Stimulated activated CD4-positive, alpha-beta T cell treated with anti-CD3 and anti-CD28 coated beads, Interleukin-15, amount 100 ng/mL, for 1 hour (primary cell): ENCODE data around the gene DNMT1.
"Not testable (repeated sequence)": the region's sequence is repeated elsewhere in the genome, so short reads cannot be mapped to it uniquely, and the experiment has no call there.

Experiments
- DNase-seq, 2 donors: peaks; one replicate each; pipeline ENCODE4 v3.0.0-alpha.2; 2020; ENCODE audit warnings: low read depth in 1 of 2, low spot score in 1 of 2

The DNMT1 gene

DNA sequence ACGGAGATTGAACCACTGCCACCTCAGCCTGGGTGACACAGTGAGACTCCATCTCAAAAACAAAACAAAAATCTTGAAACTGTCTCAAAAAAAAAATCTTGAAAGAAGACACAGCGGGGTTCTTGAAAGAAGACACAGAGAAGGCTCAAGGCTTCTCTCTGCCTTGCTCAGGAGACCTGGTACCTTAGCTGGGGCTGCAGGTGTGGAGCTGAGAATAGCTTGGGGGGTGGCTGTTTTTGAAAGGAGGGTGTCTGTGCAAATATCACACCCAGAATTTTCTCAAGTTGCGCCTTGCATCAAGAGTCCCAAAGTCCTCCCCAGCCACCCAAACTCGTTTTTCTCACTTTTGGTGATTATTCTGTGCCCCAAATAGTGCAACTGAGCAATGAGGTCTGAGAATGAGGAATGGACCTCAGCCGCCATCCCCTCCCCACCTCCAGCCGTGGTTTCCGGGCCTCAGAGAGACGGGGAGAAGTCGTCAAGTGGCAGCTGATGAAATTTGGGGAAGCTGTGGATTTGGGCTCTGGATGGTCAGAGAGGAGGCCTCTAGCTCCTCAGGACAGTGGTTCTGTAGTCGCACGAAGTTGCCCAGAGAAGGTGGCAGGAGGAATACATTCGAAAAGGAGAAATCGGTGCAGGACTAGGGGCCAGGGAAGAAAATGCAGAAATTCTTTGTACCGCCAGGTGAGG, 27.6 kb upstream of the DNMT1 start:
- DNase-seq = no peak

DNA sequence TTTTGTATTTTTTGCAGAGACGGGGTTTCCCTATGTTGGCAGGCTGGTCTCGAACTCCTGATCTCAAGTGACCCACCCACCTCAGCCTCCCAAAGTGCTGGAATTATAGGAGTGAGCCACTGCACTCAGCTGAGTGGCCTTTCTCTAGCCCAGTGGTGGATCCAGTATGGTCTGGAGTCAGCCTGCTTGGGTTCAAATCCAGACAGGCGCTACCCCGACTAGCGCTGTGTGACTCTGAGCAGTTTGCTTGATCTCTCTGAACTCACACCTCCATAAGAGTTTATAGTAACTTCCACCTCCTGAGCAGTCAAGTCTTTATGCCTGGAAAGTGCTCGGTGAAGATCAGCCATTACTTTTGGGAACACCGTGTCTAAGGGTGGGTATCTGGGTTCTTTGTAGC, 25.9 kb upstream of the DNMT1 start:
- no peak for DNase-seq

DNA sequence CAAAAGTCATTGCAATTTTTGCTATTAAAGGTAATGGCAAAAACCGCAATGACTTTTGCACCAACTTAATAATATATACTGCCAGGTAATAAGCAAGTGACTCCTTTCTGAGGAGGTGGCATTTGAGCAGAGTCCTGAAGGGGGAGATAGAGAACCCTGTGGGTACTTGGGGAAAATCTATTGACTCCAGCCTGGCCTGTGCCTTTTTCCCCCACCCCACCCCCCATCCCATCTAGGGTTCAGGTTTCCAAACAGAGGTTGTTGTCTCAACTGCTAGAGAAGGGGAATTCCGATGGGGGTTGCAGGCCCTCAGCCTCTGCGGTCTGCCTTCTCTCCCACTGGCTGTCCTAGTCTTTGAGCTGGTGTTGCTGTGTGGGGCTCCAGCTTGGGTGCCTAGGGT, 24.9 kb upstream of the DNMT1 start:
- DNase-seq = no peak

DNA sequence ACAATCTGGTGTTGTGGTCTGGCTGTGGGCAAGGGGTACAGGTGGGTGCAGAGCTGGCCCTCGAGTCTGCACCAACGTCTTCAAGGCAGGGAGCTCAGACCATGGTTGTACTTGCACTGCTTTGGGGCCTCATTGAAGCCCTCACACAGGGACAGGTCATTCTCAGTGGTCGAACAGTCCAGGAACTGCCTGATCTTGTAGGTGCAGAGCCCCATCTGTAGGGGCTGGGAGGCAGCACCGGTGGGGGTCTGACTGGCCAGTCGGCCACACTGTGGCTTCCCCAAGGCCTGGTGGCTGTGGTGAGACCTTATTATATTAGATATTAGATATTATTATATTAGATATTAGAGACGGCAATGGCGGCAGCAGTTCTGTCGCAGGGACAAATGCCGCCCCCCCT, 22.3 kb upstream of the DNMT1 start:
- DNase-seq = no peak

DNA sequence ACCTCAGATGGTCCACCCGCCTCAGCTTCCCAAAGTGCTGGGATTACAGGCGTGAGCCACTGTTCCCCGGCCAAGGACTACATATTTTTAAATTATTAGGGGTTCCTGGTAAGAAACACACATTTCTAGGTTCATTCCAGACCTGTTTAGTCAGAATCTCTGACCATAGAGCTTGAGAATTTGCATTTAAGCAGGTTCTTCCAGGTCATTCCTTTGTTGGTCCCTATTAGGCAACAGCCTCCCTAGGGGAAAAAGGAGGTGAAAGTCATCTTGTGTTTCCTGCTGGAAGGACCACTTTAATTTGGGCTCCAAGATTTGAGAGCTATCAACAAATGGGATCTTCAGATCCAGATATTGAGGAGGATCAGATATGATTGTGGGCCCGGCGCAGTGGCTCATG, 20.0 kb upstream of the DNMT1 start:
- DNase-seq = no peak

DNA sequence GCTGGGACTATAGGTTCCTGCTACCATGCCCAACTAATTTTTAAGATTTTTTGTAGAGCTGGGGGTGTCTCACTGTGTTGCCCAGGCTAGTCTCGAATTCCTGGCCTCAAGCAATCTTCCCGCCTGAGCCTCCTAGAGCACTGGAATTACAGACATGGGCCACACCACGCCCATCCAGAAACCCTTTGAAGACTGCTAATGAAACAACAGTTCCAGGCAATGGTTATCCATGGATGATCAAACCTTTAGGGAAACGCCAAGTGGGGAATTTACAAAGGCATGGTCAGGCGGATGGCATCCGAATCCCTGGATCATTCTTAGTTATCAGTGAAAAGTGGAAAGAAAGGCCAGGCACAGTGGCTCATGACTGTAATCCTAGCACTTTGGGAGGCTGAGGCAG, 16.9 kb upstream of the DNMT1 start:
- no peak for DNase-seq

DNA sequence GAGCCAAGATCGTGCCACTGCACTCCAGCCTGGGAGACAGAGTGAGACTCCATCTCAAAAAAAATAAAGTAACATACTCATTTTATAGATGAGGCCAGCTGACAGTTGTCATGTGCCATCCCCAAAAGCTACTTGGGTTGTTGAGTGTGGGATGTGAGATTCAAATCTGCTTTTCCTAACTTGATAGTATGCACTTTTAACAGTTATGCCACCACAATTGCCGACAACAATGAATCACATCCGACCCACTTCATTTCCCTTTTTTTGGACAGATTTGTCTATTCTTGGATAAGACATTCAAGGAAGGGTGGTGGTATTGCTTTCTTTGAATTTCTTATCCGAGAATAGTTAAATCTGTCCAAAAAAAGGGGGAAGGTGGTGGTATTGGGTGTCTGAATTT, 16.3 kb upstream of the DNMT1 start:
- DNase-seq = no peak

DNA sequence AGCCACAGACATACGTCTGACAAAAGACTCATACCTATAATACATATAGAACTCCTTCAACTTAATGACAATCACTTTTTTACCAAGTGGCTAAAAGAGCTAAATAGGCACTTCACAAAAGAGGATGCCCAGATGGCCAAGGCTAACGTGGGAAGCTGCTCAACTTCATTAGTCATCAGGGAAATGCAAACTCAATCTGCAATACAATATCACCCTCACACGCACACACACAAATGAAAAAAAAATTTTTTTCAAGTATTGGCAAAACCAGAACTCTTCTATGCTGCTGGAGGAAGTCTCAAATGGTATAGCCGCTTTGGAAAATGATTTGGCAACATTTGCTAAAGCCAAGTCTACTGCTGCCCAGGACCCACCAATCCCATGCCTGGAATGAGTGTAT, 14.6 kb upstream of the DNMT1 start:
- DNase-seq = no peak

DNA sequence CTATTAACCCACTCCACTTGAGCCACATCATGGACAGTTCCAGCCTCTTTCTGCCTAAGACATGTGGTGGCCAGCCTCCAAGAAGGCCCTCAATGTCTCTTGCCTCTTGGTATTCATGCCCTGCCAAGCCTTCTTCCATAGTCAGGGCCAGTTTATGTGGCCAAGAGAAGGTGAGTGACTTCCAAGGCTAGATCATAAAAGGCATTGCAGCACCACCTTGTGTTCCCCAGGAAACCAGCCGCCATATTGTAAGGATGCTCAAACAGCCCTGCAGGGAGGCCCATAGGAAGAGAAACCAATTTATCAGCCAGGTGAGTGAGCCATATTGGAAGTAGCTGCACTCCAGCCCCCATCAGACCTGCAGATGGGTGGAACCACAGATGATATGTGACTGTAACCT, 12.3 kb upstream of the DNMT1 start:
- no peak for DNase-seq

DNA sequence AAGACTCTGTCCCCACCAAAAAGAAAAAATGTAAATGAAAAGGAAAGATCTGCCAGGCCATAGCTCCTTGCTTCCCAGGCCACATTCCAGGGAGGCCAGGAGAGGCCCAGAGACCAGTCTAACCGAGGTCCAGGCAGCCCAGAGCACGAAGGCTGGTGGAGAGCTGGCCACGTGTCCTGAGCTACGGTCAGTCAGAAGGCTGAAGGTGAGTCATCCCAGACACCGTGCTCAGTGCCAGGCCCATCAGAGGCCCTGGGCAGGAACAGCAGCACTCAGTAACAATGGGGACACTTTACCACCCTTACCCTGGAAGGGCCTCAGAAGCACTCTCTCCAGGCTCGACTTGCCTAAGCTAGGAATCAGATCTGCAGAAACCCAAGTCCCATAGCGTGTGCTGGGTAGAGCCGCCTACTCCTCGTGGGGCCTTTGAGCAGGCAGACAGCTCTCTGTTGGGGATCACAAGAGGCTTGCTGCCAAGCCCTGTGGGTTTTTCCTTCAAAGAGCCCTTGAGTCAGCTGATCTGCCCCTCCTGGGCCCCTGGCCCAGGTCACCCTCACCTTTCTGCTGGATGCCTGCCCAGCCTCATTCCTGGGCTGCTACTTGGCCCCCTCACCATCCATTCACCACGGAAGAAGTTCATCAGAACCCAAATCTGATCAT, 11.6 kb upstream of the DNMT1 start:
- no peak for DNase-seq

DNA sequence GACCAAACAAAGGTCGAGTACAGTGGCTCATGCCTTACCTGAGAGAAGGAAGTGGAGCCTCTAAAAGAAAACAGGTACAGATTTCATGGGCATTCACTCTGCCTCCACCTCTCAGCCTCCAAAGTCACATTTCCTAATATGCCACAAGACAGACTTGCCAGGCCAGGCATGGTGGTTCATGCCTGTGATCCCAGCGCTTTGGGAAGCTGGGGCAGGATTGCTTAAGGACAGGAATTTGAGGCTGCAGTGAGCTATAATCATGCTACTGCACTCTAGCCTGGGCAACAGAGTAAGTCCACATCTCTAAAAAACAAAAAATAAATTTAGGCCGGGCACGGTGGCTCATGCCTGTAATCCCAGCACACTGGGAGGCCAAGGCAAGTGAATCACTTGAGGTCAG, 10.9 kb upstream of the DNMT1 start:
- no peak for DNase-seq

DNA sequence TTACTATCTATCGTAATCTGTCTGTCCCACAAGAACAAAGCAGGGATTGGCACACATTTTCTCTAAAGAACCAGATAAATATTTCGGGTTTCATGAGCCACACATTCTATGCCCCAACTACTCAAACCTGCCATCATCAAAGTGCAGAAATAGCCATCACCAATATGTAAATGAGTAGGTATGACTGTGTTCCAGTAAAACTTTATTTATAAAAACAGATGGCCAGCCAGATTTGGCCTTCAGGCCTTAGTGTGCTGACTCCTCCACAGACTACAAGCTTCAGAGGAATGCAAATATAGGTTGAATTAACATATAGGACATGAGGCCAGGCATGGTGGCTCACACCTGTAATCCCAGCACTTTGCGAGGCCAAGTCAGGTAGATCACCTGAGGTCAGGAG, 8.9 kb upstream of the DNMT1 start:
- no peak for DNase-seq

DNA sequence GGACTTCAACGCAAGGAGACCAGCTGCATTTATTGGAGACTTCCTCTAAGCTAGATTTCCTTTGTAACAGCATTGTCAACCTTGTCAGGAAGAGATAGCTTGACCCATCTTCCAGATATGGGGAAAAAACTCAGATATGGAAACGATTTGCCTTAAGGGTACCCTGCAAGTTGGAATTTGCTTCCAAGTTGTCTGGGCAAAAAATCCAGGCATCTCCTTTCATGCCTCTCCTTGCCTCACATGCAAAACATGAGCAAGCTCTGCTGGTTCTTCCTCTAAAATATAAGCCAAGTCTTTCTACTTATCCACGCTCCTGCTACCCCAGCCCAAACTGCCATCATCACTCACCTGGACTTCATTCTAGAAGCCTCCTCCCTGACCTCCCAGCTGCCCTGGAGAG, 6.4 kb upstream of the DNMT1 start:
- no peak for DNase-seq

DNA sequence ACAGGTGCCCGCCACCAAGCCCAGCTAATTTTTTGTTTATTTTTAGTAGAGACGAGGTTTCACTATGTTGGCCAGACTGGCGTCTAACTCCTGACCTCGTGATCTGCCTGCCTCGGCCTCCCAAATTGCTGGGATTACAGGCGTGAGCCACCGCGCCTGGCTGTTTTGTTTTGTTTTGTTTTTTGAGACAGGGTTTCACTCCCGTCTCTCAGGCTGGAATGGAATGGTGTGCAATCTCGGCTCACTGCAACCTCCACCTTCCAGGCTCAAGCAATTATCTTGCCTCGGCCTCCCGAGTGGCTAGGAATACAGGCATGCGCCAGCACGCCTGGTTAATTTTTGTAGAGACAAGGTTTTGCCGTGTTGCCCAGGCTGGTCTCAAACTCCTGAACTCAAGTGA, 5.3 kb upstream of the DNMT1 start:
- not testable (repeated sequence) for DNase-seq

DNA sequence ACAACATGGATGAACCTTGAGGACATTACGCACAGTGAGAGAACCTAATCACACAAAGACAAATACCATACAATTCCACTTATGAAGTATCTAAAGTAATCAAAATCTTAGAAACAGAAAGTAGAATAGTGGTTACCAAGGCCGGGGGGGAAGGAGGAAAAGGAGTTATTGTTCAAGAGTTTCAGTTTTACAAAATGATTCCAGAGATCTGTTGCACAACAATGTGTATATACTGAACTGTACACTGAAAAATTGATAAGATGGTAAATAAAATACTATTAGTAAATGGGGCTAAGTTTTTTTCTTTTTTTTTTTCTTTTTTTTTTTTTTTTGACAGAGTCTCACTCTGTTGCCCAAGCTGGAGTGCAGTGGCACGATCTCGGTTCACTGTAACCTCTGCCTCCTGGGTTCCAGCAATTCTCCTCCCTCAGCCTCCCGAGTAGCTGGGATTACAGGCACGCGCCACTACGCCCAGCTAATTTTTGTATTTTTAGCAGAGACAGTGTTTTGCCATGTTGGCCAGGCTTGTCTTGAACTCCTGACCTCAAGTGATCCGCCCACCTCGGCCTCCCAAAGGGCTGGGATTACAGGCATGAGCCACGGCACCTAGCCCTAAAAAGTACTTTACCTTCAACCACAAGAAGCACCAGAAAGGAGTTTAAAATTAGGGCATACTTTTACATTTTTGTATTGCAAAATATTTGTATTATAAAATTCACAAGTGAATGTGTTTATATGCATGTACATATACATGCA, 4.3 kb upstream of the DNMT1 start:
- not testable (repeated sequence) for DNase-seq

DNA sequence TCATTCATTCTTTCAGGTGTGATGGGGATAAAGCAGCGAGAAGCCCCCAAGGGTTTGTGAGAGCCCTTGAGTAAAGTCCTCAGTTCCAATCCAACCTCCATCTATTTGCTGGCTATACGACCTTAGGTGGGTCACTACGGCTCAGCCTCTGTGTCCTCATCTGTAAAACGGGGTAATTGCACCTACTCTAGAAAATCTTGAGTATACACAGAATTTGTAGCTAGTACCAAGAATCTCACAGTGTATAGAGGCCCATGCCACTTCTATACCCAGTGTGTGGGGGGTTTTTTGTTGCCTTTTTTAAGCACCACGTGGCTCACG, 406 bp upstream of the DNMT1 start:
- DNase-seq = no peak

DNA sequence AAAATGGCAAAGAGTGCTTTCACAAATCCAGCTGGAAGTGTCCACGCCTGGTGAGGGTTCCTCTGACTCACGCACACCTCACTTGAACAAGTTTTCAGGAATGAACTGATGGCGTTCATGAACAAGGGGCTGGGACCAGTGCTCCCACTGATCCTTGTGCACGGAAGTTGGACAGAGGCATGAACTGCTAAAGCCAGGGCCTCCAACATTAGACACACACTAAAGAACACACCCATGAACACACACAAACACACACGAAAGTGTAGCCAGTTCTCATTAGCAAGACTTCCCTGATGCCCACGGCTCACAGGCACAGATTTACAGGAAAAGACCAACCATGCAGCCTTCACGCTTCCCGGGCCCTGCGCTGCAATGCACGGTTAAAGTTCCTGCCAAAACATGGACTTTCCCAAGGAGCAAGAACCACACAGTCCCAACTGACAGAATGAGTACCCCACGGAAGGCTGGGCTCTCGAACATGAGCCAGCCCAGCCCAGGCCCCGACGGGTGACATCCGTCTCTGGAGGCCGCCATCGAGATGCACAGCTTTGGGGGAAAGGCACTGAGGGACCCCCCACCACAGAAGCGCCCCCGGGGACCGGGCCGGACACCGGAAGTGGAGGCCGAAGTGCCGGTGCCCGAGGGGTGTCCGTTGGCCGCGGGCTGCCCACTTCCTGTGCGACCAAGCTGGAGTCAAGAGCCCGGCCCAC, 808 bp downstream of the DNMT1 start:
- DNase-seq = peak; percentile 4 to 21

DNA sequence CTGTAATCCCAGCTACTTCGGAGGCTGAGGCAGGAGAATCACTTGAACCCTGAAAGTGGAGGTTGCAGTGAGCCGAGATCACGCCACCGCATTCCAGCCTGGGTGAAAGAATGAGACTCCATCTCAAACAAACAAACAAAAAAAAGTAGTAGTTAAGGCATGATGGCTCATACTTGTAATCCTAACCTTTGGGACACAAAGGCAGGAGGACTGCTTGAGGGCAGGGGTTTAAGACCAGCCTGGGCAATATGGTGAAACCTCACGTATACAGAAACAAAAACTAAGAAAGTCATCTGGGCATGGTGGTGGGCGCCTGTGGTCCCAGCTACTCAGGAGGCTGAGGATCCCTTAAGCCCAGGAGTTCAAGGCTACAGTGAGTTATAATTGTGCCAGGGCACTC, 1.8 kb downstream of the DNMT1 start:
- DNase-seq = no peak

DNA sequence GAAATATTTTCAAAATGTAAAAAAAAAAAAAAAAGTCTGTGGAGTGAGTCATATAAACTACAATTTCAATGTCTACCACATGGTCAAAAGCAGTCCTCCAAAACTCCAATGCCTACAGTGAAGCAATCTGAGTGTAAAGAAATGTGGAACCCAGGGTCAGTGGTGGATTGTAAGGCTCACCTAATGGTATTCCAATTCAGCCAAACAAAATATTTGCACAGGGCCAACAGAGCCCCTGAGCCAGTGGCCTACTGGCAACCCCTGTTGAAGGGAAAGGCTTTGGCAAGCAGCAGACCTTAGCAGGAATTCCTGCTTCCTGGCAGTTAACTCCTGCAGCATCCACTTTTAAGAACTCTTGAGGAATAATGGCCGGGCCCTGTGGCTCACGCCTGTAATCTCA, 3.4 kb downstream of the DNMT1 start:
- no peak for DNase-seq

DNA sequence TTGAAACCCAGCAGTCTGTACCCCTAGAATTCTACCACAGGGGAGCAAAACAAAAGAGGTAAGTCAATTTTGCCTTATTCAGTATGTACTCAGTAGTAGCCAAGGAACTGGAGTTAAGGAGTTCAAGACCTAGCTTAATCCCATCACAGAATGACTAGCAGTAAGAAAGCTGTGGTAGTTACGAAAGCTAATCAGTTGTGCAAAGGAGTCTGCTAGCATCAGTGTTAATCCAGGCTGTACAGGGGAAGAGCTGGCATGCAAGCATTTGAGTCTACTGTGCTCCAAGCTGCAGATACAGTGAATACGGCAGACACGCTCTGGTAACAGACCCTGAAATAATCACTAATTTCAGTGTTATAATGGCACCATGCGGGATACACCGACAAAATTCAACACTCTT, 4.7 kb downstream of the DNMT1 start:
- DNase-seq = no peak

DNA sequence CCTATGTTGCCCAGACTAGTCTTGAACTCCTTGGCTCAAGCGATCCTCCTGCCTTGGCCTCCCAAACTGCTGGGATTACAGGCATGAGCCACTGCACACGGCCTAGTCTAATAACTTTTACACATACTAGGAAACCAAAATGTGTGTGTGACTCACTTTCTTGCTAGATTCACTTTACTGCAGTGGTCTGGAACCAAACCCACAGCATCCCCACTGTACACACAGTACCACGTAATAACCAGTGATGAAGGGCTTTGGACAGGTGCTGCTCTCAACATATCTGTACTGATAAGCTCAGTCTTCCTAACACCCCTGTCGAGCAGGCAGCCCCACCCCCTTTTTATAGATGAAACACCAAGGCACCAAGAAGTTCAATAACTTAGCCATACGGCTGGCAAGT, 5.1 kb downstream of the DNMT1 start:
- DNase-seq = no peak

DNA sequence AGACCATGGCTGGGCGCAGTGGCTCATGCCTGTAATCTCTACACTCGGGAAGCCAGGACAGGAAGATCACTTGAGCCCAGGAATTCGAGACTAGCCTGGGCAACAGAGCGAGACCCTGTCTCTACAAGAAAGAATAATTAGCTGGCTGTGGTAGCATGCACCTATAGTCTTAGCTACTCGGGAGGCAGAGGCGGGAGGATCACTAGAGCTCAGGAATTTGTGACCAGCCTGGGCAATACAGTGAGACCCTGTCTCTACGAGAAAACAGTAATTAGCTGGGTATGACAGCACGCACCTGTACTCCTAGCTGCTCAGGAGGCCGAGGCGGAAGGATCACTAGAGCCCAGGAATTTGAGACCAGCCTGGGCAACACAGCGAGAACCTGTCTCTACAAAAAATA, 7.4 kb downstream of the DNMT1 start:
- DNase-seq = no peak
